HT-29 (cell line): ENCODE measurements around the gene OPCML. TPM values are rescaled to one million over a fixed set of nuclear protein-coding genes. Genes with fewer than 3 reads are reported as not detected.

Experiments used
- DNase-seq: peaks from one replicate; pipeline ENCODE4 v3.0.0-alpha.2; 2015; ENCODE audit warnings: low spot score
- total RNA-seq: library from RNA; depleted of rRNA; stranded (reverse); fragments of >200 nt; shearing (Covaris generic); gene quantifications from 2 replicates; pipeline ENCODE4 v1.2.3, GENCODE V29; 2014

Gene OPCML
- total RNA-seq, 1 experiment from 2014 or later, result not detected

DNA sequence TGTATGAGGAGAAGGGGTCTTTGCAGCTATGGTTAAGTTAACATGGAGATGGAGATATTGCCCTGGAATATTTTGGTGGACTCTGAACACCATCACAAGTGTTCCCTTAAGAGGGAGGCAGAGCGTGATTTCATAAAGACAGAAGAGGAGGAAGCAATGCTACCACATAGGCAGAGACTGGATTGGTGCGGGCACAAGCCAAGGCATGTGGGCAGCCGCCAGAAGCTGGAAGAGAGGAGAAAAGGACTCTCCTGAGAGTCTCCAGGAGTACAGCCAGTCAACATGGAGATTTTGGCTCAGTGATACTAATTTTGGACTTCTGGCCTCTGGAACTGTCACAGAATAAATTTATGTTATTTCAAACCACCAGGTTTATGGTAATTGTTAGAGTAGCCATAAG lies 231.6 kb downstream of the OPCML start:
- DNase-seq, result no peak

DNA sequence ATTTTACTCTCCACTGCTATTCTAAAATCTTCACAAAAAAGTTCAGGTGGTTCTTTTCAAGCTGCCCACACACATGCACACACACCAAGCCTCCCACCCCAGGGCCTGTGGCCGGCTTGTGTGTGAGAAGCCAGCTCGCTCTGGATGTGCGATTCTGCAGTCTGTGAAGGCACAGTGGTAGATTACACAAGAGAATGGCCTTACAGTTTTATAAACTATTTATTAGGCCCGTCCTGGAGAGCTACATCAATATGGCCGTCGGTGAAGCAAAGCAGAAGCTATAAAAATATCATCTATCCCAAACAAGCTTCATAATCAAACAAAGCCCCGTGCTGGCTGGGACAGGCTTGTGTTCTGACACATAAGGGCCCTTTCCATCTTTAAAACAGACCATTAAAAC lies 240.5 kb downstream of the OPCML start:
- no peak for DNase-seq

DNA sequence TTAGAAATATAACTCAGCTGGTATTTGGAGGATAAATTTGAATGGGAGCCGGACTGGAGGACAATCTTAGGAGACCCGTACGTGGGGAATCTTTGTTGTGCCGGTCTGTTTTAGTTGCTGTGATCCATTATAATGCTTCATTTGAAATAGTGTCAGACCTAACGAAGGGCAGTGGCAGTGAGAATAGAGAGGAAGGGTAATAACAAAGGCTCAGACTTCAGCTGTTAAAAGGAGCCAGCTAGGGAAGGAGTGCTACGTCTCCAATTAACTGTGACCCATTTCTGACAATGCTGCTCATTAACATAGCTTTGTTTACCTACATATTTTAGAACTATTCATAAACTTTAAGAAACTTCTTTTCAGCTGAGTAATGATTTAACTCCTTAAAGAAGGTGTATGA lies 246.9 kb downstream of the OPCML start:
- DNase-seq, result no peak

DNA sequence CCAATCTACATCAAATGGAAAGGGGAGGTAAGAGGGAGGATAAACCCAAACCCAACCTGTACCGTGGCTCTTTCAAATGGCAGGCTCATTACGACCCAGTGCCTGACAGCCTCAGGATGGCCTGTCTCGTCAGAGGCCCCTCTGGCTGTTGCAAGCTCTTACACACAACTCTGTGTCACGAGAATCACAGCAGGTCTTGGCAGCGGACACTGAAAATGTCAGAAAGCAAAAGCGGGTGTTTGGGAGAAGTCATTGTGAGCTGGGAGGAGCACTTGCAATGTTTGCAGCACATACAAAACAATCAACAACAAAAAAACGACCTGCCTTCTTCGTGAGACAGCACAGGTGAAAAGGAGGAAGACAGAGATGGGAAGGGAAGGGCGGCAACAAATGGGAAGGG lies 248.1 kb downstream of the OPCML start:
- no peak for DNase-seq

DNA sequence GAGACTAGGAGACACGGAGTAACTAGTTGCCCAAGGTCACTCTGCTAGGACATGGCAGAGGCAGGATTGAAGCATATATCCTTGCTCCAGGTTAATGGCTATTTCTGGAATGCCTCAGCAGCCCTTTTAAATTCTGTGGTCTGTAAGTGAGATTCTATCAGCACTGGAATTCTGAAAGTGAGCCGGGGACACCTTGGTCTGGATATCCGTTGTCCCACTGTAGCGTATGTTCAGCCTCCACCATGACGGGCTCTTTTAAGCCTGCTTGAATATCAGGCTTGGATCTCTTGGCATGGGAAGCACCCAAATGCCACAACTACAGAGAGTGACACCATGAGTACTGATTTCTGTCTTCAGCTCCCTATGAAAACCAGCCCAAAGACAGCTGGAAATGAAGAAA lies 254.4 kb downstream of the OPCML start:
- DNase-seq, result no peak

DNA sequence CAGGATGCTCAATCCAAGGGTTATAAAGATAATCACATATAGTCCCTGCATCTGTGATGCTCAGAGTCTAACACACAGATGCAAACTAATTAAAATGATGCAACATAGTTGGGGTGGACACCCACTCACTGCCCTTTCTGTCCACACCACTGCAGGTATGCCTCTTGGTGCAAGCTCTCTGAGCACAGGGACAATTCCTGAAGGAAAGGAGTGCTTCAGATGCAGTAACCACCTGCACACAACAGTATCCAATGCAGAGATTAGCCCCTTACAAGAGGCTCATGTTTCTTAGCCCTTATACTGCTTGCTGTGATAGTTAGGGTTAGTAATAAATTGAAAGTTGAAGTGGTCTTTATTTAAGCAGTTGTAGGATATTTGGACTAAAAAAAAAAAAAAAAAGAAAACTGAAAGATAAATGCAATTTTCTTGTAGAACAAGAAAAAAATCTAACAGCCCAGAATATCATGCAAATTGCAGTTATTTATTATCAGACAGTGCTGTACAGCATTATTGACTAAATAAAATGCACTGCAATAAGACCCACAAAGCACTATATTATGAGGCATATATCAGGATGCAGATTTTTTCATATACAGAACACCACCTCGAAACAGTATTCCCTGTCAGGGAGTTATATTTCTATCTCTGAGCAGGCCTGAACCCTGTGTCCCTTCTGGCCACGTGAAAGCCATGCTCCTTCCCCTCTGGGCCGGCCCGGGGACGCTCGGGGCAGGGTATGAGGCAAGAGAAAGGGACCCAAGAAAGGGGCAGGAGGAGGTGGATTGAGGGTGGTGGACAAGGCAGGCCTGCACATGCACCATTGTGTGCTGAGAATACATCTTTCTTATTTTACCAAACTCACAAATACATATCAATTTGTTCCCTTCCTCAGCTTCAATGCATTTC lies 260.2 kb downstream of the OPCML start:
- DNase-seq, result no peak

DNA sequence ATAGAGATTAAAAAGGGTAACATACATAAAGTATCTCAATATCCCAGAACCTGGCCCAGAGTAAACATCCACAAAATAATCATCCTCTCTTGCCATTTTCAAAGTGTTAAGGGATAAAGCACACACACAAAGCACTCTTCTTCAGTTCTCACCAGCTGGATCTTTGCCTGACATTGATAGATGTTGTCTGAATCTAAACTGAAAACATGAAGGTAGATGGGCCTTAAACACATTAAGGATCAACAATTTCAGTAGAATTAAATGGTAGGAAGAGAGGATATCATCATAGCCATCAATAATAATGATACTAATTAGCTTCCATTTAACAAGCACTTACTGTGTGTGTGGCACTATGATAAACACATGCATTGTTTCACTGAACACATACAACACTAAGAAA lies 261.1 kb downstream of the OPCML start:
- no peak for DNase-seq

DNA sequence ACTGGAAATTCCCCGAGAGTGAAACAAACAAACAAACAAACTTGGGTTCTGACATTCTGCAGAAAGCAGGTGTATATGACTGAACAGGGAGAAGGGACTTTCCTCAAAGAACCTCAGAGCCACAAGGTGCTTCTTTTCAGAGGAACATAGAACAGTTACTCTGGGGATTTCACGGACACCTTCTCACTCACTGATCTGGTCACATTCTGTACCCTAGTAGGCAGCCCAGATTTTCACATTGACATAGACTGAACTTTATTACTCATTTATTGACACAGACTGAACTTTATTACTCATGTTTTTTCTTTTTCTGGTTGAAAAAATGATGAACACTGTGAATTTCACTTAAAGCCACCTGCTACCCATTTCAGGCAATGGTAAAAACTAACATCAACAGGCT lies 263.0 kb downstream of the OPCML start:
- DNase-seq, result no peak

DNA sequence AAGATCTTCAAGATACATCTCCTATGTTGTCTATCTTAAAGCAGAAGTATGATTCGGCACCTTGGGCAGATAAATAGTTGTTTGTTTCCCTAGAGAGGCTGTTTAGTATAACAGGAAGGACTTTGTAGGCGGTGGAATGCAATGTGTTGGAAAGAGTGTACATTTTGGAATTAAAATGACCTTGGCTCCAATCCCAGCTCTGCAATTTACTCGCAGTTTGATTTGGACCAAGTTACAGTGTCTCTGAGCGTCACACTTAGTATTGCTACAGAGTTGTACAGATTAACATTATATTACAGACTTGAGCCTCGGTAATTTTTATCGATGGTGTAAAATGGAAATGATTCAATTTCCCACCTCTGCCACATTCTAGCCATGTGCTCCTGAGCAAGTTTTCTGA lies 265.3 kb downstream of the OPCML start:
- no peak for DNase-seq

DNA sequence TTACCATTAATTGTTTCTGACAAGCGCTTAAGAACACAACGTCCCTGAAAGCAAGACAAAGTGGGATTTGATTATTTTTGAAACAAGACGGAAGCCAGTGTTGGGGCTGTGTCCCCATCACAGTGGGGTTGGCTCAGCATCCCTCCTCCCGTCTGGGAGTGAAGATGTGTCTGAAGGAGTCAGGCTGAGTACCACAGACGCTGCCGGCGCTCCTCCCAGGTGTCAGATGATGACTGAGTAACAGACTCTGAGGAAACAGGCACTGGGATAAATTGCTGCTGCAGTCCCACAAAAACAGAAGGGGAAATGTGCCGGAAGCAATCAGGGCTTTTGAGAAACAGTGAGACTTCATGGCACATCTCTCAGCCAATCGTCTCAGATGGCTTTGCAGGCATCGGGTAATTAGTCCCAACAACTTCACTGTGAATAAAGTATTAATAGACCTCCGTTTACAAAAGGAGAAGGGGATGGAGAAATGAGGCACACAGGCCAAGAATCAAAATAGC lies 266.7 kb downstream of the OPCML start:
- DNase-seq, result no peak

DNA sequence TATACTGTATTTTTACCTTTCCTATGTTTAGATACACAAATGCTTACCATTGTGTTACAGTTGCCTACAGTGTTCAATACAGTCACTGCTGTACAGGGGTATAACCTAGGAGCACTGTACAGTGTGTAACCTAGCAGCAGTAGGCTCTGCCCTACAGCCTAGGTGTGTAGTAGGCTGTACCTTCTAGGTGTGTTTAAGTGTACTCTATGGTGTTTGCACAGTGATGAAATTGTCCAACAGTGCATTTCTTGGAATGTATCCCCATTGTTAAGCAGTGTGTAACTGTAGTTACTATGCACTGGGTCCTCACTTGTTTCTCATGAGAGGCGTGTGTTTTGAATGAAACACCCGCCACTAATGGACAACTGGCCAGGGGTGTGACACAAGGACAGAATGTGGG lies 269.0 kb downstream of the OPCML start:
- no peak for DNase-seq

DNA sequence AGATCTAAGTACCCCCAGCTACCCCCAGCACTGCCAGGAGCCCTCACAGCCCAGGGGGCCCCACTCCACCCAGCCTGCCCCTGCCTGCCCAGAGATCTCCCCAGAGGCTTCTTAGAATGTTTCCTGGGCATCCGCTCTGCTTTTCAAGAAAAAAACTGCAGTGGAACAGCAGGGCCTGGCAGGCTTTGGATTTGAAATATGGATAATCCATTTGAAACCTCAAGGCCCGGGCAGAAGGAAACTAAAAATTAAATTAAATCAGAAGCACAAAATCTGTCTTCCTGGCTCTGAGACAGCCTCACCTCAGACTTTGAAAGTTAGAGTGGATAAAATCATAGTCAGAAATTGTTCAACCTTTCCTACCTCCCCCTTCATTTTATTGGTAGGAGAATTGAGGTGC lies 273.6 kb downstream of the OPCML start:
- DNase-seq, result no peak

DNA sequence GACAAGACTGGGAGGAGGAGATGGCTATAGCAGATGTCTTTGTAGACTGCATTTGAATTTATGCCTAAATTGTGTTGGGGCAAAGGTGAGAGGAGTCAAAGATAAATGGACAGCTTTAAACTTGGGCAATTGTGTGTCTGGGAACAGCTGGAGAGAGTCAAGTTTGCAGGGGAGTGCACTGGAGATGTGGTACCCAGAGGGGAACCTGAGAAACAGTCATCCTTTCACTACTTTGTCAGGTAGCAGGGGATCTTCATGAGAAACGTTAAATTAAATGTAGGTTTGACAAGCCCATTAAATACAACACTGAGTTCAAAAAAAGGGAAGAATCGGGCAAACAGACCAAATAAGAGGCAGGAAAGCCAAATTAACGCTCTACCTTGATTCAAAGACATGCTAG lies 277.7 kb downstream of the OPCML start:
- no peak for DNase-seq

DNA sequence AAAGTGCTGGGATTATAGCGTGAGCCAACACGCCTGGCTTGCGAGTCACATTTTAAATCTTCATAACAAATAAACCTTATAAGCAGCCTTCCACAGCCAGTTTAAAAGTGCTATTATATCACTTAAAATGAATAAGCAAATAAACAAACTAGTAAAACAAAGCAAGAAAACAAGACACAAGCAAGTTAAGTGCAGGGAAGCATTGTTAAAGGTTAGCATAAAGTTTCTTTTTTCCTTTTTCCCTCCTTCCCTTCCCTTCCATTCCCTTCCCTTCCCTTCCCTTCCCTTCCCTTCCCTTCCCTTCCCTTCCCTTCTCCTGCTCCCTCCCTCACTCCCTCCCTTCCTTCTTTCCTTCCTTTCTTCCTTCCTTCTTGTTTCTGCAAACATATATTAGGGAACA lies 278.7 kb downstream of the OPCML start:
- DNase-seq, result no peak

DNA sequence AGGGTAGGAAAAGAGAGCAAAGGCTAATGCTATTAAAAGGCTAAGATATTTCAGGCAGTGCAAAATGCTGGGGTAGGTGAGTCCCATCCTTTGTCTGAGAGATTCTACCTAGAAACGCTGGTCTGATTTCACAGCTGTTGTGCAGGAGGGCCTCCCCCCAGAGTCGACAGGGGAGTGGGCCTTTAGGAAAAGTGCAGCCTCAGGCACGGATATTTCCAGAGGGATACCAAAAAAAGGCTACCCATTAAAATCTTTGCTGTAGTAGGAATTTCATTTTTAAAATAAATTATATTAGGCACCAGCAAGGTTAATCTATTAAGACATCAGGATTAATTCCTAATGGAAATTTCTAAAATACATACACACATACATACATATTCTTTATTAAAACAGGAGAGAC lies 280.5 kb downstream of the OPCML start:
- no peak for DNase-seq

DNA sequence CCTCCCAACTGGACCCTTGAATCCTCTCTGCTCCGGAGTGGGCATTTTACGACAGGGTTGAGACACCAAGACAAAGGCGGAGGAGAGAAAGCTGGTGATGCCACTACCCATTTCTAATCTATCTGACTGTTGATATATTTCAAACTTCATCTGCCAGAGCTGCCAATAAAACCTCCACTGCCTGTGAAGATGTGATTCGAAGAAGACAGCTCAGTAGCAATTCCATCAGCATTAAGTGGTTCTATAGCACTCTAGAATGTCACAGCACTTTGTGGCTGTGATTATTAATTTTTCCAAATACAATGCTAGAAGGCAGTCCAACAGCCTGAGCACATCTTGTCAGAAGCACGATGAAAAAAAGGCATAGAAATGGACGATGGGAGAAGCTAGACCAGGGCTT lies 282.8 kb downstream of the OPCML start:
- no peak for DNase-seq

DNA sequence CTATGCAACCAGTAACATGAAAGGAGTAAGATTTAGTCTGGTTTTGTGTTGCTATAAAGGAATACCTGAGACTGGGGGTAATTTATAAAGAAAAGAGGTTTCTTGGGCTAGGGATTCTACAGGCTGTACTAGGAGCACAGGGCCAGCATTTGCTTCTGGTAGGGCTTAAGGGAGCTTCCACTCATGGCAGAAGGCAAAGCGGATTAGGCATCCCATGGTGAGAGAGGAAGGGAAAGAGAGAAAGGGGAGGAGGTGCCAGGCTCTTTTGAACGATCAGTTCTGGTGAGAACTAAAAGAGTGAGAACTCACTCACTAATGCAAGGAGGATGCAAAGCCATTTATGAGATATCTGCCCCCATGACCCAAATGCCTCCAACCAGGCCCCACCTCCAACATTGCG lies 283.2 kb downstream of the OPCML start:
- DNase-seq, result no peak

DNA sequence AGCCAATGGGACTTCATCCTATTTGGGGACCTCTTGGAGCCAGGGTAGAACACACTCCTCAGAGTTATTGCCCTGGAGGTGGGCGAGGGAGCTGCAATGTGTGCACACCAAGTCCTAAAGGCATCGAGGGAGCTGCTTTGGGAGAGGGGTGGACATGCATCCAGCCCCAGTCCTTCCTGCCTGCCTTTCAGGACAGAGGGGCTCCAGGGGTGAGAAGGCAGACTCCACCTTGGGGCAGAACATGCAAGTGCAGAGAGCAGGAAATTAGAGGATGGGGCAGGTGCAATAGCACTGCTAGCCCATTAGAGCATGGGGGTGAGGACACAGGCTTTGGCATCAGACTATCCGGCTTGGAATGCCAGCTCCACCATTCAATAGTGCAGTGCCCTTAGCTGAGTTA lies 288.5 kb downstream of the OPCML start:
- no peak for DNase-seq

DNA sequence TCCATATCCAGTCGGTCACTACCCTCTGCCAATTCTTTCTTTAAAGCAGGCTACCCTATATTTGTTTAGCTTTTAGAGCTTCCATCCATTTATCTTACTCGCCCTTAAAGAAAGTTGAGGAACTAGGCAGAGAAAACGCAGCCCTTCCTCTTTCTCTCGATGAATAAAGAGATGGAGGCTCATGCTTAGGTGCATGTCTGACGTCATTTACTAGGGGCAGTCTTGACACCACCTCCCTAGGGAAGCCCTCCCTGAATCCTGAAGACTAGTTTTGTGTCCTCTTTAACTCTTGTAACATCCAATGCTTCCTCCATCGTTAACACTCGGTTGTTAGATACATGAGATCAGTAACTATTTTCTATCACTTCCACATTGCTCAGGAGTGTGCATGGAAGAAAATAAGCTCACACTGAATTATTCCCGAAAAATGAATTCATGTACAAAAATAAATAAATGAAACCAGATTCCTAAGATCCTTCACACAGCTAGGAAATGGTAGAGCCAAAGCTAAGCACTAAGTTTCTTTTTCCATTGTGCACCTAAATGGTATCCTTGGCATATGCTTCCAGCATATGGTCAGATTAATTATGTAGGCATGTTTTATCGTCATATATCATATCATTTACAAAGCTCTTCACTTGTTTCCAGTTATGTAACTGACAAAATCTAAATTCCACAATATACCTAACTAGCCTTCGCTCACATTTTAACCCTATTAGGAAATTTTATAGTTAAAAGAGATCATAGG lies 291.2 kb downstream of the OPCML start:
- no peak for DNase-seq

DNA sequence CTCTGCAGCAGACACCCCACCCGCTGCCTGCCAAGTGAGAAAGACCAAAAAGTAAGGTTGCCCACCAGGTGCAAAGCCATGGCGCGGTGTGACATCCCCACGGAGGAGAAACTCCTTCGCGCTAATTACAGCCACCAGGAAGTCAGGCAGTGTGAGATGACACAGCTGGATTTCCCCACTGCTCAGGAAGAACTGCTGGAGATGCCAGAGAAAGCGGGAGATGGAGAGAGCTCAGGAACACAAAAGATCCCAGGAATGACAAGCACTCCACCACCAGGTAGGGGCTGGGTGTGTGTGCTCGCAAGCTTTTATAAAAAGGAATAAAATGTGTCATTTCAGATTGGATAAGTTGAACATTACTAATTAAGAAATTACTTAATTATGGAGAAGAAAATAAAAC lies 292.7 kb downstream of the OPCML start:
- DNase-seq, result no peak

DNA sequence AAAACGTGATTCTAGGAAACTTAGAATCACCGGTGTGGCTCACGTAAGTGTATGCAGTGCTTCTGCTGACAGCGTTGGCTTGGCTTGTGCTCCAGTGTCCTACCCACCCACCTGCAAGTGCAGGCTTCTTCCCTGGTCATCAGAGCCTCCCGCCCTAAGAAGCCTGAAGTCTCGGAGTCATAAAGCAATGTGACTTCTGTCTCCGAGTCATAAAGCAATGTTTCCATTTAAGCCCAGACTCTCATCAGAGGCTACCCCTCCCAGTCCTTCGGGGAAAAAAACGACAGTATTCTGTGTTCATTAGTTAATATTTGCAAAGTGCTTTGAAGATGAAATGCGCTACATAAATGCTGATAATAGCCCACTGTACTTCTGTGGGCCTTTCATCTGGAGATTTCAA lies 293.8 kb downstream of the OPCML start:
- DNase-seq, result no peak

DNA sequence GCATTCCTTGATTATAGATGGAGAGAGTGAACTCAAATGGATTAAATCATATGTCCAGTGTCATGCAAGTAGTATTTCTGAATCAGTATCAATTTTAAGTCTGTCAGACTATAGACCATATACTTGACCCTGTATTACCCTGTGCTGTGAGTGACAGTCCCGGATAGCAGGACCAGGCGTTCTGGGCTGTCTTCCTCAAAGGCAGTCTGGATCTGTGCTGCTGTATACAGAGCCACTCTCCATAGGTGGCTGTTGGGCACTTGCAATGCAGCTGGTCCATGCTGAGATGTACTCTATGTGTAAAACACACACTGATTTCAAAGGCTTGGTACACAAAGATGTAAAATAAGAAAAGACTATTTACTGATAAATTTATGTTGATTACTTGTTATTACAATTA lies 294.3 kb downstream of the OPCML start:
- DNase-seq, result no peak

DNA sequence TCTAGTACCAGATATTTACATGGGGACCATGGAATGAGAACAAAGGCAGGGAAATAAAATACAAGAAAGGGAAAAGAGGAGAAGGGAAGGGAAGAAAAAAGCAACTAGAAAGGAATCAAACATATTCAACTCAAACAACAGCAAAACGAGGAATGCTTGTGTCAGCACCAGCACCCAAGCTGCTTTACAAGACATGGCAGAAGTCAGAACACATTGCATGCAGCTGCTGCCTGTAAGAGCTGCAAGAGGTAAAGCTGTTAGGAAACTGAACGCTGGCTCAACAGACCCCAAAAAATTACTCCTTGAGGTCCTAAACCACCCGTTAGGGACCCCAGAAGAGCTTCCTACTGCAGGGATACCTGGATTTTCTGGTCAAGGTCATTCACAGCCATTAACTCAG lies 296.9 kb downstream of the OPCML start:
- DNase-seq, result no peak
